Pons (tissue), 1 donor: Measurements from ENCODE around the gene EIF3F.

Experiments
- DNase-seq: peaks from one replicate; pipeline ENCODE4 v3.0.0-alpha.2; 2016; ENCODE audit warnings: low spot score

EIF3F gene

GRCh38 chr11:8039530-8040260, 52.6 kb downstream of the EIF3F start:
- no peak for DNase-seq

GRCh38 chr11:8040261-8040920, 53.3 kb downstream of the EIF3F start:
- DNase-seq, result no peak

GRCh38 chr11:8040921-8041285, 53.8 kb downstream of the EIF3F start:
- DNase-seq, result no peak

- DNase-seq, result no peak
Observed at GRCh38 chr11:8041576-8041975, 54.4 kb downstream of the EIF3F start.

GRCh38 chr11:8043756-8044155, 56.6 kb downstream of the EIF3F start:
- DNase-seq, result no peak

GRCh38 chr11:8045839-8046238, 58.7 kb downstream of the EIF3F start:
- DNase-seq, result no peak

- no peak for DNase-seq
Observed at GRCh38 chr11:8047382-8047781, 60.2 kb downstream of the EIF3F start.

- DNase-seq, result no peak
Observed at GRCh38 chr11:8049084-8049483, 61.9 kb downstream of the EIF3F start.
